Measurements from ENCODE around the gene EMID1. TPM values are rescaled to one million over a fixed set of nuclear protein-coding genes. Genes with fewer than 3 reads are reported as not detected.

The EMID1 gene
- total and polyA plus RNA-seq, 4 donors: 4.9 to 30.2 (median 8.4) TPM

GRCh38 chr22:29305836-29306174 is 100.1 kb downstream of the EMID1 start:
- Histone ChIP-seq H3K9ac (ENCODE audit: insufficient read depth in 1 of 2, low read length in 2 of 2) (no peak overlapping the region), H3K27ac (ENCODE audit: low read depth in 1 of 2, low read length in 1 of 2) (peak overlapping the region in 1 of 2 donors; percentile 17), H3K4me3 (no peak overlapping the region), H3K9me3 (ENCODE audit: control insufficient read depth in 4 of 4, insufficient read depth in 3 of 4, low read length in 3 of 4) (no peaks in the 10 kb centered on the region), H3K27me3 (ENCODE audit: control insufficient read depth in 3 of 3, insufficient read depth in 3 of 3, low read length in 2 of 3) (no peaks in the 10 kb centered on the region), H3K4me1 (ENCODE audit: control insufficient read depth in 5 of 5, insufficient read depth in 5 of 5, low read length in 5 of 5) (peaks cover 0 to 37% (median 4%) of the 10 kb centered on the region in 5 donors), H3K36me3 (ENCODE audit: control insufficient read depth in 4 of 4, insufficient read depth in 4 of 4, low read length in 4 of 4) (peaks cover 0 to 4% (median 3%) of the 10 kb centered on the region in 4 donors)
- TF ChIP-seq, protein P1, sequence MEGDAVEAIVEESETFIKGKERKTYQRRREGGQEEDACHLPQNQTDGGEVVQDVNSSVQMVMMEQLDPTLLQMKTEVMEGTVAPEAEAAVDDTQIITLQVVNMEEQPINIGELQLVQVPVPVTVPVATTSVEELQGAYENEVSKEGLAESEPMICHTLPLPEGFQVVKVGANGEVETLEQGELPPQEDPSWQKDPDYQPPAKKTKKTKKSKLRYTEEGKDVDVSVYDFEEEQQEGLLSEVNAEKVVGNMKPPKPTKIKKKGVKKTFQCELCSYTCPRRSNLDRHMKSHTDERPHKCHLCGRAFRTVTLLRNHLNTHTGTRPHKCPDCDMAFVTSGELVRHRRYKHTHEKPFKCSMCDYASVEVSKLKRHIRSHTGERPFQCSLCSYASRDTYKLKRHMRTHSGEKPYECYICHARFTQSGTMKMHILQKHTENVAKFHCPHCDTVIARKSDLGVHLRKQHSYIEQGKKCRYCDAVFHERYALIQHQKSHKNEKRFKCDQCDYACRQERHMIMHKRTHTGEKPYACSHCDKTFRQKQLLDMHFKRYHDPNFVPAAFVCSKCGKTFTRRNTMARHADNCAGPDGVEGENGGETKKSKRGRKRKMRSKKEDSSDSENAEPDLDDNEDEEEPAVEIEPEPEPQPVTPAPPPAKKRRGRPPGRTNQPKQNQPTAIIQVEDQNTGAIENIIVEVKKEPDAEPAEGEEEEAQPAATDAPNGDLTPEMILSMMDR (IDR thresholded peaks at IDR 0.05; ENCODE audit: control extremely low read depth, extremely low read depth): no peak
- DNase-seq (no peak), ATAC-seq (ENCODE audit: insufficient read depth, low FRiP score) (no peak)
- 52 to 53% methylated on average over 7 of the region's 7 CpGs for WGBS, 2 donors

- H3K9ac ChIP-seq (ENCODE audit: insufficient read depth in 1 of 2, low read length in 2 of 2): peak within 1 kb of the TSS in 1 of 2 donors; percentile 26
- peak; percentile 67 for ATAC-seq (ENCODE audit: insufficient read depth, low FRiP score)
- H3K4me3 ChIP-seq: peak within 1 kb of the TSS; percentile 76
- H3K9me3 ChIP-seq (ENCODE audit: control insufficient read depth in 4 of 4, insufficient read depth in 3 of 4, low read length in 3 of 4): no peaks in the 10 kb centered on the region
- H3K36me3 ChIP-seq (ENCODE audit: control insufficient read depth in 4 of 4, insufficient read depth in 4 of 4, low read length in 4 of 4): peaks cover 0 to 4% (median 0%) of the 10 kb centered on the region in 4 donors
- DNase-seq: peak; percentile 90 to 92 (median 91)
- TF ChIP-seq, protein P1 (IDR thresholded peaks at IDR 0.05; ENCODE audit: control extremely low read depth, extremely low read depth): peak; percentile 41
- H3K4me1 ChIP-seq (ENCODE audit: control insufficient read depth in 5 of 5, insufficient read depth in 5 of 5, low read length in 5 of 5): peaks cover 0 to 39% (median 4%) of the 10 kb centered on the region in 5 donors
- no peaks in the 10 kb centered on the region for H3K27me3 ChIP-seq (ENCODE audit: control insufficient read depth in 3 of 3, insufficient read depth in 3 of 3, low read length in 2 of 3)
- 0% methylated on average over 39 to 40 of the region's 40 CpGs for WGBS, 2 donors
- peak within 1 kb of the TSS; percentile 62 to 90 for H3K27ac ChIP-seq (ENCODE audit: low read depth in 1 of 2, low read length in 1 of 2)
Measured at GRCh38 chr22:29306175-29306834, 100.6 kb downstream of the EMID1 start, which contains the start of gene GAS2L1. TSS of gene GAS2L1 (plus strand) at chr22:29306650. CDS start at chr22:29308106, 1,456 bp downstream.

GRCh38 chr22:29306835-29307595 is 101.3 kb downstream of the EMID1 start:
- Histone ChIP-seq H3K4me3 (peak overlapping the region; percentile 76), H3K4me1 (ENCODE audit: control insufficient read depth in 5 of 5, insufficient read depth in 5 of 5, low read length in 5 of 5) (peaks cover 0 to 42% (median 4%) of the 10 kb centered on the region in 5 donors), H3K36me3 (ENCODE audit: control insufficient read depth in 4 of 4, insufficient read depth in 4 of 4, low read length in 4 of 4) (peaks cover 0 to 1% (median under 1%) of the 10 kb centered on the region in 4 donors), H3K27me3 (ENCODE audit: control insufficient read depth in 3 of 3, insufficient read depth in 3 of 3, low read length in 2 of 3) (no peaks in the 10 kb centered on the region), H3K9me3 (ENCODE audit: control insufficient read depth in 4 of 4, insufficient read depth in 3 of 4, low read length in 3 of 4) (no peaks in the 10 kb centered on the region), H3K27ac (ENCODE audit: low read depth in 1 of 2, low read length in 1 of 2) (peak overlapping the region; percentile 62 to 90), H3K9ac (ENCODE audit: insufficient read depth in 1 of 2, low read length in 2 of 2) (peak overlapping the region in 1 of 2 donors; percentile 26)
- 6 to 13% methylated on average over 68 to 83 of the region's 83 CpGs for WGBS, 2 donors
- DNase-seq (peak; percentile 85 to 88 (median 88)), ATAC-seq (ENCODE audit: insufficient read depth, low FRiP score) (peak; percentile 67)
- TF ChIP-seq, protein P1 (IDR thresholded peaks at IDR 0.05; ENCODE audit: control extremely low read depth, extremely low read depth): no peak
